Activated T-cell treated with anti-CD3 and anti-CD28 coated beads for 1 hour (primary cell): ENCODE data around the gene DPT.

Experiments used
- DNase-seq: peaks from one replicate; pipeline ENCODE4 v3.0.0-alpha.2; 2020; ENCODE audit warnings: low read depth

Gene DPT

GRCh38 chr1:168700575-168701268, 28.3 kb downstream of the DPT start:
- no peak for DNase-seq

GRCh38 chr1:168698453-168698852, 30.6 kb downstream of the DPT start:
- DNase-seq = no peak

- DNase-seq = no peak
Measured at GRCh38 chr1:168697356-168698126, 31.5 kb downstream of the DPT start.

GRCh38 chr1:168696125-168696760, 32.8 kb downstream of the DPT start:
- no peak for DNase-seq

GRCh38 chr1:168693872-168694238, 35.2 kb downstream of the DPT start:
- no peak for DNase-seq

GRCh38 chr1:168693197-168693871, 35.7 kb downstream of the DPT start:
- no peak for DNase-seq

GRCh38 chr1:168692472-168692871, 36.5 kb downstream of the DPT start:
- no peak for DNase-seq

GRCh38 chr1:168691541-168691940, 37.5 kb downstream of the DPT start:
- DNase-seq = no peak

- DNase-seq = no peak
Measured at GRCh38 chr1:168689726-168690602, 39.0 kb downstream of the DPT start.

- DNase-seq = no peak
Measured at GRCh38 chr1:168689327-168689657, 39.7 kb downstream of the DPT start.

GRCh38 chr1:168688644-168689326, 40.2 kb downstream of the DPT start:
- no peak for DNase-seq

- DNase-seq = no peak
Measured at GRCh38 chr1:168687816-168688215, 41.2 kb downstream of the DPT start.

- no peak for DNase-seq
Measured at GRCh38 chr1:168686666-168687065, 42.3 kb downstream of the DPT start.

GRCh38 chr1:168683871-168684270, 45.1 kb downstream of the DPT start:
- DNase-seq = no peak

GRCh38 chr1:168676861-168677260, 52.1 kb downstream of the DPT start:
- no peak for DNase-seq

- no peak for DNase-seq
Measured at GRCh38 chr1:168676029-168676812, 52.8 kb downstream of the DPT start.

- DNase-seq = no peak
Measured at GRCh38 chr1:168673974-168674683, 54.9 kb downstream of the DPT start.

GRCh38 chr1:168672278-168672677, 56.7 kb downstream of the DPT start:
- no peak for DNase-seq

GRCh38 chr1:168671782-168672181, 57.2 kb downstream of the DPT start:
- DNase-seq = no peak

- DNase-seq = no peak
Measured at GRCh38 chr1:168665975-168666374, 63.0 kb downstream of the DPT start.
